PFSK-1 (cell line): ENCODE data around the gene SGCA.

Source experiments
- FOXP2 ChIP-seq: optimal IDR thresholded peaks from 2 replicates; pipeline ENCODE3; 2011; ENCODE audit warnings: borderline replicate concordance, control low read depth, inconsistent platforms; ENCODE audit not compliant: insufficient read depth; ENCODE audit errors: extremely low read length, extremely low read depth
- POLR2AphosphoS5 ChIP-seq: IDR thresholded peaks from 2 replicates; pipeline ENCODE4 v1.6.1; 2012; ENCODE audit warnings: low read depth, mild to moderate bottlenecking, control low read depth, low read length, moderate library complexity
- SIN3A ChIP-seq: IDR thresholded peaks from 2 replicates; pipeline ENCODE4 v1.6.1; 2012; ENCODE audit warnings: mild to moderate bottlenecking, low read length, moderate library complexity, borderline replicate concordance; ENCODE audit not compliant: insufficient read depth
- TAF1 ChIP-seq: IDR thresholded peaks from 2 replicates; pipeline ENCODE4 v1.6.1; 2012; ENCODE audit warnings: low read length, control low read depth, borderline replicate concordance; ENCODE audit not compliant: insufficient read depth
- TF ChIP-seq, protein P1 (sequence below), 2 experiments: IDR thresholded peaks; 2 replicates each; pipeline versions ENCODE4 v1.6.1 to v1.8.0; 2011 to 2012; ENCODE audit warnings: low read depth in 2 of 2, low read length in 2 of 2, control low read depth in 1 of 2, inconsistent platforms in 1 of 2, mild to moderate bottlenecking in 1 of 2, moderate library complexity in 1 of 2; ENCODE audit not compliant: insufficient read depth in 1 of 2

DNA sequence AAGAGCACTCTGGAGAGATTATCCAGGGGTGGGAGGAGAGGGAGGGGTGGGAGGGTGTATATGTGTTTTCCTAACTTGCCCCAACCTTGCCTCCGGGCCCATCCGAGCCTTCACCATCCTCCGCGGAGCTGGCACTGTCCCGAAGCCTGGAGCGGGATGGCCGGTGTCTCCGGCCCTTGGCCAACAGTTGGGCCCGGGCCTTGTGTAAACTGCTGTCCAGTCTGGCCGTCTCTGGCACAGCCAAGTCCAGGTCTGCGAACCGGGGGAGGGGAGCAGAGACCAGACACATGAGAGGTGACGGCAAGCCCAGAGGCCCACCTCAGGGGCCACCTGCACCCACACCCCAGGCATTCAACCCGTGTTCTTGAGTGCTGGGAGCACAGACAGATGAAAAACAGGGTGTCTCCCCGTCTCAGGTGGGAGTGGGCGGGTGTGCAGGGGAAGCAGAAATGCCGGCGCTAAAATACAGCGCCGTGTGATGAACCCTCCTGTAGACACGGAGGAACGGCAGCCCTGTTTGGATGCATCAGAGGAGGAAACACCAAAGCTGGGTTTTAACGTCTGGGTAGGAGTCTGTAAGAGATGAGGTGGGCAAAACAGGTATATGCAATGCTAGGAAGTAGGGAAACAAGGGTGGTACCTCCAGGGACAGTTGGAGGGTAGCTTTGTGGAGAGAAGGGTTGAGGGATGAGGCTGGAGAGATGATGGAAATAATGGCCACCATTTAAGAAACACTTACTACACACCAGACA is 47.6 kb upstream of the SGCA start:
- no peak for TF ChIP-seq TAF1
- TF ChIP-seq, protein P1, sequence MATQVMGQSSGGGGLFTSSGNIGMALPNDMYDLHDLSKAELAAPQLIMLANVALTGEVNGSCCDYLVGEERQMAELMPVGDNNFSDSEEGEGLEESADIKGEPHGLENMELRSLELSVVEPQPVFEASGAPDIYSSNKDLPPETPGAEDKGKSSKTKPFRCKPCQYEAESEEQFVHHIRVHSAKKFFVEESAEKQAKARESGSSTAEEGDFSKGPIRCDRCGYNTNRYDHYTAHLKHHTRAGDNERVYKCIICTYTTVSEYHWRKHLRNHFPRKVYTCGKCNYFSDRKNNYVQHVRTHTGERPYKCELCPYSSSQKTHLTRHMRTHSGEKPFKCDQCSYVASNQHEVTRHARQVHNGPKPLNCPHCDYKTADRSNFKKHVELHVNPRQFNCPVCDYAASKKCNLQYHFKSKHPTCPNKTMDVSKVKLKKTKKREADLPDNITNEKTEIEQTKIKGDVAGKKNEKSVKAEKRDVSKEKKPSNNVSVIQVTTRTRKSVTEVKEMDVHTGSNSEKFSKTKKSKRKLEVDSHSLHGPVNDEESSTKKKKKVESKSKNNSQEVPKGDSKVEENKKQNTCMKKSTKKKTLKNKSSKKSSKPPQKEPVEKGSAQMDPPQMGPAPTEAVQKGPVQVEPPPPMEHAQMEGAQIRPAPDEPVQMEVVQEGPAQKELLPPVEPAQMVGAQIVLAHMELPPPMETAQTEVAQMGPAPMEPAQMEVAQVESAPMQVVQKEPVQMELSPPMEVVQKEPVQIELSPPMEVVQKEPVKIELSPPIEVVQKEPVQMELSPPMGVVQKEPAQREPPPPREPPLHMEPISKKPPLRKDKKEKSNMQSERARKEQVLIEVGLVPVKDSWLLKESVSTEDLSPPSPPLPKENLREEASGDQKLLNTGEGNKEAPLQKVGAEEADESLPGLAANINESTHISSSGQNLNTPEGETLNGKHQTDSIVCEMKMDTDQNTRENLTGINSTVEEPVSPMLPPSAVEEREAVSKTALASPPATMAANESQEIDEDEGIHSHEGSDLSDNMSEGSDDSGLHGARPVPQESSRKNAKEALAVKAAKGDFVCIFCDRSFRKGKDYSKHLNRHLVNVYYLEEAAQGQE (IDR thresholded peaks at IDR 0.05; ENCODE audit: insufficient read depth in 1 of 2, low read depth in 2 of 2, low read length in 2 of 2): no peak
- TF ChIP-seq POLR2AphosphoS5: no peak
- TF ChIP-seq SIN3A: no peak
- TF ChIP-seq FOXP2: no peak
